ENCODE results near the gene PIEZO2. TPM values are rescaled to one million over a fixed set of nuclear protein-coding genes. Genes with fewer than 3 reads are reported as not detected.

PIEZO2 gene
- total RNA-seq, 4 donors from 2014 or later, result 0.64 to 1.8 (median 1.6) TPM

DNA sequence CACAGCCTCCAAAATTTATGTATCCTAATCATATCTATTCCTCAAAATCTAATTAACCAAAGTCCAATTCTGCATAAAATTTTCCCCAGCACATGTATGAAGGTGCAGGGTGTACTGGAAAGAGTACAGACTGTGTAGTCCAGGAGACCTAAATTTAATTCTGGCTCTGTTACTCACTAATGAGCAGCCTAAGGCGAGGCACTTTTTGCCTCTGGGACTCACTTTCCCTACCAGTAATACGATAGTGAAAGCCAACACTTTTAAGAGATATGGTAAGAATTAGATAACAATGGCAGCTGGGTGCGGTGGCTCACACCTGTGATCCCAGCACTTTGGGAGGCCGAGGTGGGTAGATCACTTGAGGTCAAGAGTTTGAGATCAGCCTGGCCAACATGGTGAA, 177.7 kb downstream of the PIEZO2 start:
- Histone ChIP-seq H3K27ac (no peak overlapping the region), H3K4me3 (no peak overlapping the region), H3K9me3 (no peaks in the 10 kb centered on the region), H3K4me1 (no peaks in the 10 kb centered on the region), H3K36me3 (no peaks in the 10 kb centered on the region), H3K27me3 (no peaks in the 10 kb centered on the region)
- TF ChIP-seq EP300 (IDR thresholded peaks at IDR 0.05) (no peak), POLR2A (IDR thresholded peaks at IDR 0.05) (no peak), POLR2AphosphoS5 (IDR thresholded peaks at IDR 0.05) (no peak), CTCF (IDR thresholded peaks at IDR 0.05) (no peak)
- no peak for ATAC-seq
- WGBS, 2 donors (ENCODE audit: low coverage in 1 of 2), result 92% methylated on average over 4 of the region's 4 CpGs; no CpG with 5 or more reads in 1 of the 2 donors

DNA sequence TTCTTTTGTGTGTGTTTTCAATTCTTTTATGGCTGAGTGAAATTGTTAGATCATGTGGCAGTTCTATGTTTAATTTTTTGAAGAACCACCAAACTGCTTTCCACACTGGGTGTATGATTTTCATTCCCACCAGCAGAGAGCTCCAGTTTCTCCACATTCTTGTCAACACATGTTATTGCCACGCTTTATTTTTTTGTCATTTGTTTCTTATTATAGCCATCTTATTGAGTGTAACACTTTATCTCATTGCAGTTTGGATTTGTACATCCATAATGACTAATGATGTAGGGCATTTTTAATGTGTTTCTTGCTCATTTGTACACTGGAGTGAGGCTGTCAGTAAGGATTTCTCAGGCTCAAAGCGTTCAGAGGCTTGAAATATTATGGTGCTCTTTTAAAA, 184.2 kb downstream of the PIEZO2 start:
- Histone ChIP-seq H3K36me3 (no peaks in the 10 kb centered on the region), H3K9me3 (no peaks in the 10 kb centered on the region), H3K27ac (no peak overlapping the region), H3K27me3 (no peaks in the 10 kb centered on the region), H3K4me3 (no peak overlapping the region), H3K4me1 (no peaks in the 10 kb centered on the region)
- TF ChIP-seq POLR2A (IDR thresholded peaks at IDR 0.05) (no peak), CTCF (IDR thresholded peaks at IDR 0.05) (no peak), EP300 (IDR thresholded peaks at IDR 0.05) (no peak), POLR2AphosphoS5 (IDR thresholded peaks at IDR 0.05) (no peak)
- 43 to 45% methylated on average over 2 of the region's 2 CpGs for WGBS, 2 donors (ENCODE audit: low coverage in 1 of 2)
- no peak for ATAC-seq

- H3K4me1 ChIP-seq, result no peaks in the 10 kb centered on the region
- H3K9me3 ChIP-seq, result peaks cover 0 to 6% (median 0%) of the 10 kb centered on the region in 3 donors
- H3K27ac ChIP-seq, result no peak overlapping the region
- no peaks in the 10 kb centered on the region for H3K27me3 ChIP-seq
- no peak for ATAC-seq
- H3K4me3 ChIP-seq, result no peak overlapping the region
- WGBS, 2 donors (ENCODE audit: low coverage in 1 of 2), result 72 to 82% methylated on average over 3 of the region's 5 CpGs
- no peaks in the 10 kb centered on the region for H3K36me3 ChIP-seq
- TF ChIP-seq CTCF (IDR thresholded peaks at IDR 0.05) (no peak), POLR2A (IDR thresholded peaks at IDR 0.05) (no peak)
Measured at GRCh38 chr18:10953672-10954071, 195.7 kb downstream of the PIEZO2 start.

DNA sequence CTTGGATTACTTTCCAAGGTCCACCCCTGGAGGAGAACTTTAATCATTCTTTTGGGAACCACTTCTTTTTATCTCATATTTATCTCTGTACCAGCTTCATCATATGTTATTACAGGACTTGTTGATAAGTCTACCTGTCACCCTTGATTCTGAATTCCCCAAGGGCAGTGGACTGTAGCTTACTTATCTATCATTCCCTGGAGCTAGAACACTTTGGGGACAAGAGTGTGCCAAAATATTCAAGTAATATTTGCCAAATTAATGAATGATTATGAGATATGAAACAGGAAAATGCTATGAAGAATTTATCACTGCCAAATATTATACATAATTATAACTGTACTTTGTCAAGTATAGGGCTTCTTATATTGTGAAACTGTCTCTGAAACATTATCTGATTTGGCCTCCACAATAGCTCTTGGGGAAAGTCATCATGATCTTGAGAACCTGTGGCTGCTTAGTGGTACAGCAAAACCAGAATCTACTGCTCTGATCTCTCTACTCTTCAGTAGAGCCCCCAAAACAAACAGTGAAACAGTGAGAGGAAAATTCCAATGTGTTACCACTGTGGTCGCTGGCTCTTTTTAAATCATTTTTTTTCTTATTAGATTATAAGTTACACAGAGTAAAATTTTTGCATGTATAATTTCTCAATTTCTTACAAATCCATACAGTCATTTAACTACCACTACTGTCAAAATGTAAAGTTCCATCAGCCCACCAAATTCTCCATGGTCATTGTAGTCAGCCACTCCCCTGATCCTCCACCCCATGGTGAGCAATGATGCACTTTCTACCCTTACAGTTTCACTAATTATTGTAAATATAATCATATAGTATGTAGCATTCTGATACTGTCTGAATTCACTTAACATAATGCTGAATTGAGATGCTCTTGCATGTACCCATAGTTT, 197.5 kb downstream of the PIEZO2 start:
- TF ChIP-seq POLR2AphosphoS5 (IDR thresholded peaks at IDR 0.05), result no peak
- TF ChIP-seq EP300 (IDR thresholded peaks at IDR 0.05), result no peak
- no peak for TF ChIP-seq CTCF (IDR thresholded peaks at IDR 0.05)
- TF ChIP-seq POLR2A (IDR thresholded peaks at IDR 0.05), result no peak
- no peak for ATAC-seq
- 87 to 100% methylated on average over 1 of the region's 1 CpG for WGBS, 2 donors (ENCODE audit: low coverage in 1 of 2)
- Histone ChIP-seq H3K36me3 (no peaks in the 10 kb centered on the region), H3K4me3 (no peak overlapping the region), H3K4me1 (no peaks in the 10 kb centered on the region), H3K9me3 (peaks cover 0 to 12% (median 0%) of the 10 kb centered on the region in 3 donors), H3K27me3 (no peaks in the 10 kb centered on the region), H3K27ac (no peak overlapping the region)

Measured in gastroesophageal sphincter (tissue), 4 donors.